RWPE2 (cell line): ENCODE results near the gene WWOX.

ENCODE experiments used
- ATAC-seq: fragments of 200-7000 bp; cut with Tn5 transposase; 3 replicates; pipeline ENCODE4 v1.9.1; 2021; ENCODE audit warnings: low read depth
- DNase-seq: peaks from one replicate; pipeline ENCODE4 v3.0.0-alpha.2; 2020; ENCODE audit warnings: low spot score
- H3K27ac ChIP-seq: fragments of 450-650 bp; 2 replicates; pipeline ENCODE4 v1.5.1; 2017; ENCODE audit warnings: mild to moderate bottlenecking; ENCODE audit not compliant: poor library complexity, severe bottlenecking
- H3K27me3 ChIP-seq: fragments of 250-450 bp; sonication (Bioruptor Pico); 2 replicates; pipeline ENCODE4 v1.5.1; 2021; ENCODE audit warnings: mild to moderate bottlenecking, moderate library complexity; ENCODE audit not compliant: insufficient read depth, poor library complexity, severe bottlenecking
- H3K36me3 ChIP-seq: fragments of 250-450 bp; sonication (Bioruptor Pico); 2 replicates; pipeline ENCODE4 v1.5.1; 2020; ENCODE audit warnings: low read depth, mild to moderate bottlenecking, moderate library complexity
- H3K4me1 ChIP-seq: fragments of 250-450 bp; sonication (Bioruptor Pico); 2 replicates; pipeline ENCODE4 v1.5.1; 2021; ENCODE audit warnings: mild to moderate bottlenecking, moderate library complexity; ENCODE audit not compliant: insufficient read depth, poor library complexity, severe bottlenecking
- H3K4me3 ChIP-seq: fragments of 250-450 bp; sonication (Bioruptor Pico); 2 replicates; pipeline ENCODE4 v1.5.1; 2021; ENCODE audit warnings: mild to moderate bottlenecking, moderate library complexity; ENCODE audit not compliant: severe bottlenecking
- H3K9me3 ChIP-seq: fragments of 250-450 bp; sonication (Bioruptor Pico); 2 replicates; pipeline ENCODE4 v1.5.1; 2021; ENCODE audit warnings: mild to moderate bottlenecking, moderate library complexity; ENCODE audit not compliant: severe bottlenecking
- TF ChIP-seq, protein P1 (sequence below): fragments of 450-650 bp; IDR thresholded peaks from one replicate; pipeline ENCODE4 v1.5.1; 2017; ENCODE audit warnings: mild to moderate bottlenecking, moderate library complexity; ENCODE audit not compliant: poor library complexity, severe bottlenecking

WWOX gene

DNA sequence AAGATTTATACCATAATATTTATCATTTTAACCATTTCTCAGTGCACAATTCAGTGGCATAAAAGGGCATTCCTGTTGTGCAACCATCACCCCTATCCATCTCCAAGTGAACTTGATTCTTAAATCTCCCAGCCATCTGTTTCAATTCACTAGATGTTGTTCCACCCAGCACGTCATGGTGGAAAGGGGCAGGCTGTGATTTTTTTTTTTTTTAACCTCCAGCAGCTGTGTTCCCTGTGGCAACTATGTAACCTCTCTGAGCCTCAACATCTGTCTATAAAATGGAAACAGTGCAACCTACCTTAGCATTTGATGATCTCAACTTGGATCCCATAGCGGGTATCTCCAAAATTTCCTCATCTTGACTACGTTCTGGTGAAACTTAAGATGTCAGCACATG lies 604.5 kb downstream of the WWOX start:
- Histone ChIP-seq H3K4me3 (no peak overlapping the region), H3K9me3 (peaks cover 2% of the 10 kb centered on the region), H3K27me3 (no peaks in the 10 kb centered on the region), H3K27ac (no peak overlapping the region), H3K36me3 (no peaks in the 10 kb centered on the region), H3K4me1 (no peaks in the 10 kb centered on the region)
- no peak for ATAC-seq
- DNase-seq = no peak
- TF ChIP-seq, protein P1, sequence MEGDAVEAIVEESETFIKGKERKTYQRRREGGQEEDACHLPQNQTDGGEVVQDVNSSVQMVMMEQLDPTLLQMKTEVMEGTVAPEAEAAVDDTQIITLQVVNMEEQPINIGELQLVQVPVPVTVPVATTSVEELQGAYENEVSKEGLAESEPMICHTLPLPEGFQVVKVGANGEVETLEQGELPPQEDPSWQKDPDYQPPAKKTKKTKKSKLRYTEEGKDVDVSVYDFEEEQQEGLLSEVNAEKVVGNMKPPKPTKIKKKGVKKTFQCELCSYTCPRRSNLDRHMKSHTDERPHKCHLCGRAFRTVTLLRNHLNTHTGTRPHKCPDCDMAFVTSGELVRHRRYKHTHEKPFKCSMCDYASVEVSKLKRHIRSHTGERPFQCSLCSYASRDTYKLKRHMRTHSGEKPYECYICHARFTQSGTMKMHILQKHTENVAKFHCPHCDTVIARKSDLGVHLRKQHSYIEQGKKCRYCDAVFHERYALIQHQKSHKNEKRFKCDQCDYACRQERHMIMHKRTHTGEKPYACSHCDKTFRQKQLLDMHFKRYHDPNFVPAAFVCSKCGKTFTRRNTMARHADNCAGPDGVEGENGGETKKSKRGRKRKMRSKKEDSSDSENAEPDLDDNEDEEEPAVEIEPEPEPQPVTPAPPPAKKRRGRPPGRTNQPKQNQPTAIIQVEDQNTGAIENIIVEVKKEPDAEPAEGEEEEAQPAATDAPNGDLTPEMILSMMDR = no peak

DNA sequence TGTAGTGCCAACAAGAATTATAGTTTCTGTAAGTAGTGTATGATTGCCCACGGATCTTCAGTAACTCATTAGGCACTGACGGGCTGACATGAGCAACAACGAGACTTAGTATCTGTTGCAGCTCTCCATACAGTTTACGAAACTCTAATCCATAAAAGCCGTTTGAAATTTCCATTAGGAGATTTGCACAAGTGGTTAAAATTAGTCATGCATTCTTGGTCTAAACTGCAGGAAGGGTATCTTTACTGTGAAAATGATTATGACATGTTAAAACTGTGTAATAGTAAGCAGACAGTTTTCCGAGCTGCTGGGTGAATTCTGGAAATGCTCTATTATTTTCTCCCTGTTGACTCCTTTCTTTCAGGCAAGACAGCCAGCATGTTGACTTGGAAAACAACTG lies 605.0 kb downstream of the WWOX start:
- Histone ChIP-seq H3K4me1 (no peaks in the 10 kb centered on the region), H3K9me3 (peaks cover 2% of the 10 kb centered on the region), H3K4me3 (no peak overlapping the region), H3K27ac (no peak overlapping the region), H3K27me3 (no peaks in the 10 kb centered on the region), H3K36me3 (no peaks in the 10 kb centered on the region)
- TF ChIP-seq, protein P1 = no peak
- ATAC-seq = no peak
- DNase-seq = no peak

DNA sequence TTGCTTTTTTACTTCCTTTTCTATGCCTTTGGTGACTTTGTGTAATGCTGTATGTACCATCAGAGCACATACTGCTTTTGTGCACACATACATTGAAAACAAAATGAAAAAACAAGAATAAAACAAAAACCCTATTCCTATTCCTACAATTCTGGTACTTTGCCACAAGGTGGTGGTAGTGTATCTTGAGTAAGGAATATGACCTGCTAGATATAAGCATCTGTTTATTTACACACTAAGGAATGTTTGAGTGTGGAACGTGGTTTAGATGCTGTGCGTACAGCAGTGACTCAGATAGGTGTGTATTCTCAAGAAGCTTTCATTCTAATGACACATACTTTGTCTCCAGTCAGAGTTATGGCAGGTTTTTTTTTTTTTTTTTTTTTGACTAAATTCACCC lies 606.2 kb downstream of the WWOX start:
- TF ChIP-seq, protein P1 = peak; percentile 72

DNA sequence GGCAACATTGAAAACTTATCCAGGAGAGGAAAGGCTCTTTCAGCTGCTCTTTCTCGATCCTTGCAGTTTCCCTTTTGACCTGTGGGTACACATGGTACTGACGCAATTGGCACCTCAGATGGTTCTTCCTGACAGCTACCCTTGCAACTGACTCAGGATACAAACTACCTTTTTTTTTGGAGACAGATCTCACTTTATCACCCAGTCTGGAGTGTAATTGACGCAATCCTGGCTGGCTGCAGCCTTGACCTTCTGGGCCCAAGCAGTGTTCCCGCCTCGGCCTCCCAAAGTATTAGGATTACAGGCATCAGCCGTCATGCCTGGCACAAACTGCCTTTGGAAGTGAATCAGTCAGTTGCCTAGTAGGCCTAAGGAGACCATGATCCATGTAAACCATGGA lies 607.2 kb downstream of the WWOX start:
- TF ChIP-seq, protein P1 = no peak
- H3K27me3 ChIP-seq = no peaks in the 10 kb centered on the region
- DNase-seq = no peak
- ATAC-seq = no peak
- H3K4me3 ChIP-seq = no peak overlapping the region
- H3K9me3 ChIP-seq = peaks cover 2% of the 10 kb centered on the region
- H3K27ac ChIP-seq = no peak overlapping the region
- no peaks in the 10 kb centered on the region for H3K4me1 ChIP-seq
- no peaks in the 10 kb centered on the region for H3K36me3 ChIP-seq

More for the DNA sequence above, 606.2 kb downstream of the WWOX start:
- Histone ChIP-seq H3K9me3 (peaks cover 2% of the 10 kb centered on the region), H3K4me1 (no peaks in the 10 kb centered on the region), H3K36me3 (no peaks in the 10 kb centered on the region), H3K4me3 (no peak overlapping the region), H3K27ac (no peak overlapping the region), H3K27me3 (no peaks in the 10 kb centered on the region)
- no peak for DNase-seq
- ATAC-seq = peak; percentile 87

DNA sequence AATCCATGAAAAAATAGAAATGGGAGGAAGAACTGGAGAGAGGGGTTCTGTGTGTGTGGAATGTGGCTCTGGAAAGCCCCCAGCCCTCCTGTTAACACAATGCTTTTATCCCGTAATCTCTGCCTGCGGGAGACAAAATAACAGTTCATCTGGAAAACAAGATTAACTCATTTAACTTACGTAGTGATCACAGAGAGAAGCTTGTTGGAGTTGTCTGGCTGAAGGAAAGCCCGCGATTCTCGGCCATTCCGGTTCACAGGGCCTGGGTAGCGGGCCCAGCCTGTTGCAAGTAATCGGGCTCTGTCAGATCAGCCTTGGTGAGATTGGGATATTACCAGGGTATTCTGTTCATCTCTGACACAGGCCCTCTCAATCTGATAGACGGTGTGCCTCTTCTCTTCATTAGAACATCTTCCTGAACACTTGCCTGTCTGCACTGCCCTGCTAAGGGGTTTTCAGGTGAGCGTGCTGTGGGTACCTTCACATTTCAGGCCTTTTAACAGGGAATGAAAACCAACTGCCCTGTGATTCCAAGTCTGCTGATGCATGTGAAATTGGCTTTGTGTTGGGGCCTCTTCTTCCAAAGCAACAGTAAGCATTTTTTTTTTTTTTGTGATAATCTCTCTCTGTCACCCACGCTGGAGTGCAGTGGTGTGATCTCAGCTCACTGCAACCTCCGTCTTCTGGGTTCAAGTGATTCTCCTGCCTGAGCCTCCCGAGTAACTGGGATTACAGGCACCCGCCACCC lies 609.9 kb downstream of the WWOX start:
- H3K36me3 ChIP-seq = no peaks in the 10 kb centered on the region
- H3K4me3 ChIP-seq = no peak overlapping the region
- H3K4me1 ChIP-seq = no peaks in the 10 kb centered on the region
- no peaks in the 10 kb centered on the region for H3K27me3 ChIP-seq
- ATAC-seq = no peak
- TF ChIP-seq, protein P1 = no peak
- peaks cover 2% of the 10 kb centered on the region for H3K9me3 ChIP-seq
- no peak overlapping the region for H3K27ac ChIP-seq
- no peak for DNase-seq
